K562 (cell line): ENCODE data around the gene GTF2A1. TPM values are rescaled to one million over a fixed set of nuclear protein-coding genes. Genes with fewer than 3 reads are reported as not detected.

Source experiments
- POLR3A ChIP-seq: IDR thresholded peaks from 2 replicates; pipeline ENCODE4 v1.6.1; 2011; ENCODE audit warnings: borderline replicate concordance, mild to moderate bottlenecking, moderate library complexity; ENCODE audit not compliant: insufficient read length, insufficient read depth; ENCODE audit errors: extremely low read depth
- TAF15 ChIP-seq: fragments of 200-400 bp; formaldehyde crosslinking; IDR thresholded peaks from 2 replicates; pipeline ENCODE4 v1.6.1; 2017; ENCODE audit warnings: mild to moderate bottlenecking, low read depth, low read length, moderate library complexity
- TEAD2 ChIP-seq: fragments of 450-650 bp; IDR thresholded peaks from 2 replicates; pipeline ENCODE4 v1.6.1; 2016; ENCODE audit warnings: missing genetic modification characterization, control low read depth, missing compliant biosample characterization
- ZNF174 ChIP-seq: fragments of 250-450 bp; sonication (Bioruptor Pico); IDR thresholded peaks from 2 replicates; pipeline ENCODE4 v1.4.0; 2020; ENCODE audit warnings: mild to moderate bottlenecking
- polyA plus RNA-seq, 8 experiments: library from polyadenylated mRNA; depleted of rRNA in 4 of 8; stranded (reverse) in 5 of 8; unstranded in 3 of 8; fragments of >200 nt; fragmentation: Nextera tagmentation in 2 of 8; fragmentation: Illumina TruSeq in 1 of 8; extraction: Ambion mirVana in 2 of 8; extraction: Trizol in 1 of 8; gene quantifications; 2 replicates each; pipeline versions ENCODE4 v1.2.1 to v1.2.3, GENCODE V29; 2011 to 2014; ENCODE audit warnings: inconsistent platforms in 1 of 8, missing spikeins in 1 of 8
- total RNA-seq, 7 experiments: library from RNA; depleted of rRNA in 6 of 7; stranded (reverse); fragments of >200 nt in 6 of 7; fragmentation: Illumina TruSeq in 2 of 7; extraction: Trizol in 2 of 7; gene quantifications; 2 replicates each; pipeline versions ENCODE4 v1.2.1 to v1.2.3, GENCODE V29; 2011 to 2021; ENCODE audit warnings: low replicate concordance in 1 of 7
- TF ChIP-seq, protein P1 (sequence below), 2 experiments: IDR thresholded peaks in 1 of 2; conservative IDR thresholded peaks in 1 of 2; 2 replicates each; pipeline ENCODE4 v1.6.1; 2016; ENCODE audit warnings: low read depth in 2 of 2, mild to moderate bottlenecking in 1 of 2, missing compliant biosample characterization in 1 of 2, missing genetic modification characterization in 1 of 2, moderate library complexity in 1 of 2
- TF ChIP-seq, protein P2 (sequence below): fragments of 250-450 bp; sonication (Bioruptor Pico); IDR thresholded peaks from 2 replicates; pipeline ENCODE4 v1.9.0; 2021; ENCODE audit warnings: mild to moderate bottlenecking, inconsistent platforms

The GTF2A1 gene
- total and polyA plus RNA-seq, 9 of the 15 experiments (the other 6 are each of a cell fraction or from before 2014, with no cell fraction given), result 3.4 to 22.8 (median 14.7) TPM

DNA sequence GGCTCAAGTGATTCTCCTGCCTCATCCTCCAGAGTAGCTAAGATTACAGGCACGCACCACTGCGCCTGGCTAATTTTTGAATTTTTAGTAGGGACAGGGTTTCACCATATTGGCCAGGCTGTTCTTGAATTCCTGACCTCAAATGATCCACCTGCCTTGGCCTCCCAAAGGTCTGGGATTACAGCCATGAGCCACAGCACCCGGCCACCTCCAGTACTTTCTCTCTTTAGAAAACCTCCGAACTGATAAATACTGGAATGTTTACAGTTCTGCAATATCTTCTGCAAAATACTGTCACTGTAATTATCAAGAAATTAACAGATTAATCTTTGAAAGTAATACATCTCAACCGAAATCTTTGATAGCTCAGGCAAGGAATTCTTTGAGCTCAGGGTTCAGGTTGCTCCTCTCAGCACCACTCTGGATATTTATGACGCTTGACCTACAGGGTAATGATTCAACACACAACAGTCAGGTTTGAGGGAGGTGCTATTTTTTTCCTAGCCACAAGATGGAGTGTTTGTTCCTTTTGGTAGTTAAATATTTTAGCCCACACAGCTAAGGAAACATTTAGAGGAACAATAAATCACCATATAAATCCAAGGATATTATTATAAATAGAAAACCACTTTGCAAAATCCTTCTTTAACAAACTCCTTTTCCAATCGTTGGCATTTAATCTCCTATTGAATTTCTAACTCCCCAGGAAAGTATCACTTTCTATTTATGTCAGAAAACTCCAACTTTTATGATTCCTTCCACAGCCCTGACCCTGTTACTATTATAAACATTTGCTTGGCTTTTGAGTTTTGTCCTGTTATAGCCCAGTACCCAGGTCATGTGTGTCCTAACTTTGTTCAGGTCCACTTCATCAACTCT, 48.6 kb upstream of the GTF2A1 start (continued):
- TF ChIP-seq, protein P1, sequence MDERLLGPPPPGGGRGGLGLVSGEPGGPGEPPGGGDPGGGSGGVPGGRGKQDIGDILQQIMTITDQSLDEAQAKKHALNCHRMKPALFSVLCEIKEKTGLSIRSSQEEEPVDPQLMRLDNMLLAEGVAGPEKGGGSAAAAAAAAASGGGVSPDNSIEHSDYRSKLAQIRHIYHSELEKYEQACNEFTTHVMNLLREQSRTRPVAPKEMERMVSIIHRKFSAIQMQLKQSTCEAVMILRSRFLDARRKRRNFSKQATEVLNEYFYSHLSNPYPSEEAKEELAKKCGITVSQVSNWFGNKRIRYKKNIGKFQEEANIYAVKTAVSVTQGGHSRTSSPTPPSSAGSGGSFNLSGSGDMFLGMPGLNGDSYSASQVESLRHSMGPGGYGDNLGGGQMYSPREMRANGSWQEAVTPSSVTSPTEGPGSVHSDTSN (CRISPR knock-in tag; IDR thresholded peaks at IDR 0.05; ENCODE audit: low read depth), result no peak
- TF ChIP-seq, protein P1 (tag; conservative IDR thresholded peaks at IDR 0.05; ENCODE audit: low read depth), result peak; percentile 64
- TF ChIP-seq TAF15 (no peak), POLR3A (no peak), ZNF174 (CRISPR knock-in tag) (no peak), TEAD2 (no peak)
- TF ChIP-seq, protein P2, sequence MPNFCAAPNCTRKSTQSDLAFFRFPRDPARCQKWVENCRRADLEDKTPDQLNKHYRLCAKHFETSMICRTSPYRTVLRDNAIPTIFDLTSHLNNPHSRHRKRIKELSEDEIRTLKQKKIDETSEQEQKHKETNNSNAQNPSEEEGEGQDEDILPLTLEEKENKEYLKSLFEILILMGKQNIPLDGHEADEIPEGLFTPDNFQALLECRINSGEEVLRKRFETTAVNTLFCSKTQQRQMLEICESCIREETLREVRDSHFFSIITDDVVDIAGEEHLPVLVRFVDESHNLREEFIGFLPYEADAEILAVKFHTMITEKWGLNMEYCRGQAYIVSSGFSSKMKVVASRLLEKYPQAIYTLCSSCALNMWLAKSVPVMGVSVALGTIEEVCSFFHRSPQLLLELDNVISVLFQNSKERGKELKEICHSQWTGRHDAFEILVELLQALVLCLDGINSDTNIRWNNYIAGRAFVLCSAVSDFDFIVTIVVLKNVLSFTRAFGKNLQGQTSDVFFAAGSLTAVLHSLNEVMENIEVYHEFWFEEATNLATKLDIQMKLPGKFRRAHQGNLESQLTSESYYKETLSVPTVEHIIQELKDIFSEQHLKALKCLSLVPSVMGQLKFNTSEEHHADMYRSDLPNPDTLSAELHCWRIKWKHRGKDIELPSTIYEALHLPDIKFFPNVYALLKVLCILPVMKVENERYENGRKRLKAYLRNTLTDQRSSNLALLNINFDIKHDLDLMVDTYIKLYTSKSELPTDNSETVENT (CRISPR knock-in tag), result no peak
- TF ChIP-seq, all 486 proteins: peak for 6
